Peyer's patch (tissue), 4 donors: ENCODE data around the gene KIF21A. TPM values are rescaled to one million over a fixed set of nuclear protein-coding genes. Genes with fewer than 3 reads are reported as not detected.
A peak's percentile ranks its signal among the peaks of the same experiment; 100 is the strongest.
"Not testable (repeated sequence)": the region's sequence is repeated elsewhere in the genome, so short reads cannot be mapped to it uniquely, and the experiment has no call there.

Source experiments
- DNase-seq, 3 donors: peaks; one replicate each; pipeline ENCODE4 v3.0.0-alpha.2; 2017 to 2019
- H3K27ac ChIP-seq, 4 donors: fragments of 200-600 bp; sonication (generic); one replicate each; pipeline ENCODE4 v1.5.1; 2016 to 2019
- H3K27me3 ChIP-seq, 2 donors: fragments of 200-600 bp; sonication (generic); one replicate each; pipeline ENCODE4 v1.5.1; 2019
- H3K36me3 ChIP-seq, 3 donors: fragments of 200-600 bp; sonication (generic); one replicate each; pipeline ENCODE4 v1.5.1; 2016 to 2019
- H3K4me1 ChIP-seq, 4 donors: fragments of 200-600 bp; sonication (generic); one replicate each; pipeline ENCODE4 v1.5.1; 2016 to 2019
- H3K4me3 ChIP-seq, 4 donors: fragments of 200-600 bp; sonication (generic); 1 replicate in 3 of 4; 2 replicates in 1 of 4; pipeline ENCODE4 v1.5.1; 2016 to 2019; ENCODE audit warnings: mild to moderate bottlenecking in 1 of 4
- H3K9me3 ChIP-seq, 4 donors: fragments of 200-600 bp; sonication (generic); one replicate each; pipeline ENCODE4 v1.5.1; 2016 to 2019; ENCODE audit warnings: mild to moderate bottlenecking in 1 of 4
- CTCF ChIP-seq, 6 experiments: fragments of 450-650 bp in 4 of 6; fragments of 200-600 bp in 2 of 6; sonication (generic) in 1 of 6; IDR thresholded peaks; one replicate each; pipeline ENCODE4 v1.5.1; 2017 to 2019; ENCODE audit warnings: antibody characterized with exemption in 6 of 6, mild to moderate bottlenecking in 3 of 6, moderate library complexity in 1 of 6
- POLR2A ChIP-seq, 2 donors: fragments of 450-650 bp; IDR thresholded peaks; one replicate each; pipeline ENCODE4 v1.5.1; 2017; ENCODE audit warnings: antibody characterized with exemption in 2 of 2, mild to moderate bottlenecking in 2 of 2, moderate library complexity in 2 of 2
- total RNA-seq, 4 donors: library from RNA; depleted of rRNA; stranded (reverse); fragments of >200 nt; gene quantifications; one replicate each; pipeline ENCODE4 v1.1.0, GENCODE V29; 2016

The KIF21A gene
- total RNA-seq, 4 donors from 2014 or later: 14.7 to 41.3 (median 27.0) TPM

GRCh38 chr12:39476894-39477293 is 34.0 kb upstream of the KIF21A start:
- Histone ChIP-seq H3K4me1 (no peaks in the 10 kb centered on the region), H3K36me3 (no peaks in the 10 kb centered on the region), H3K9me3 (no peaks in the 10 kb centered on the region), H3K27me3 (no peaks in the 10 kb centered on the region), H3K27ac (no peak overlapping the region), H3K4me3 (no peak overlapping the region)
- no peak for TF ChIP-seq CTCF (IDR thresholded peaks at IDR 0.05)
- TF ChIP-seq POLR2A (IDR thresholded peaks at IDR 0.05): no peak
- DNase-seq: no peak

- Histone ChIP-seq H3K4me1 (no peaks in the 10 kb centered on the region), H3K4me3 (no peak overlapping the region), H3K9me3 (no peaks in the 10 kb centered on the region), H3K36me3 (no peaks in the 10 kb centered on the region), H3K27me3 (no peaks in the 10 kb centered on the region), H3K27ac (no peak overlapping the region)
- TF ChIP-seq POLR2A (IDR thresholded peaks at IDR 0.05) (no peak), CTCF (IDR thresholded peaks at IDR 0.05) (no peak)
- DNase-seq: peak in 1 of 3 donors; percentile 14
These were observed 33.2 kb upstream of the KIF21A start for GRCh38 chr12:39476121-39476520.

- not testable (repeated sequence) for H3K4me1 ChIP-seq, H3K27ac ChIP-seq, H3K27me3 ChIP-seq, H3K9me3 ChIP-seq, H3K36me3 ChIP-seq, H3K4me3 ChIP-seq, DNase-seq
These were observed 32.2 kb upstream of the KIF21A start for GRCh38 chr12:39475136-39475535.

GRCh38 chr12:39467432-39467870 is 24.5 kb upstream of the KIF21A start:
- TF ChIP-seq CTCF (IDR thresholded peaks at IDR 0.05) (no peak), POLR2A (IDR thresholded peaks at IDR 0.05) (no peak)
- Histone ChIP-seq H3K27me3 (no peaks in the 10 kb centered on the region), H3K9me3 (no peaks in the 10 kb centered on the region), H3K4me3 (no peak overlapping the region), H3K27ac (no peak overlapping the region), H3K36me3 (no peaks in the 10 kb centered on the region), H3K4me1 (no peaks in the 10 kb centered on the region)
- DNase-seq: no peak

GRCh38 chr12:39464976-39465695 is 22.2 kb upstream of the KIF21A start:
- no peaks in the 10 kb centered on the region for H3K27me3 ChIP-seq
- no peak for DNase-seq
- TF ChIP-seq POLR2A (IDR thresholded peaks at IDR 0.05): no peak
- TF ChIP-seq CTCF (IDR thresholded peaks at IDR 0.05): no peak
- no peak overlapping the region for H3K27ac ChIP-seq
- H3K4me1 ChIP-seq: no peaks in the 10 kb centered on the region
- no peak overlapping the region for H3K4me3 ChIP-seq
- H3K36me3 ChIP-seq: no peaks in the 10 kb centered on the region
- H3K9me3 ChIP-seq: no peaks in the 10 kb centered on the region

- no peaks in the 10 kb centered on the region for H3K36me3 ChIP-seq
- H3K9me3 ChIP-seq: no peaks in the 10 kb centered on the region
- DNase-seq: no peak
- no peak overlapping the region for H3K27ac ChIP-seq
- no peak overlapping the region for H3K4me3 ChIP-seq
- H3K27me3 ChIP-seq: no peaks in the 10 kb centered on the region
- no peaks in the 10 kb centered on the region for H3K4me1 ChIP-seq
- TF ChIP-seq CTCF (IDR thresholded peaks at IDR 0.05): no peak
- no peak for TF ChIP-seq POLR2A (IDR thresholded peaks at IDR 0.05)
These were observed 18.1 kb upstream of the KIF21A start for GRCh38 chr12:39461059-39461458.
